Liver (tissue), 9 donors: ENCODE results near the gene ABHD2. TPM values are rescaled to one million over a fixed set of nuclear protein-coding genes. Genes with fewer than 3 reads are reported as not detected.
A peak's percentile ranks its signal among the peaks of the same experiment; 100 is the strongest.

Experiments used
- DNase-seq: peaks from one replicate; pipeline ENCODE4 v3.0.0-alpha.2; 2017; ENCODE audit warnings: low spot score
- H3K27ac ChIP-seq, 2 donors: one replicate each; pipeline ENCODE4 v1.7.0; 2013; ENCODE audit warnings: inconsistent platforms in 2 of 2, low read length in 2 of 2, control low read depth in 1 of 2, low read depth in 1 of 2, mild to moderate bottlenecking in 1 of 2
- H3K27me3 ChIP-seq, 4 donors: one replicate each; pipeline versions ENCODE4 v1.6.1 to v1.7.0; 2013; ENCODE audit warnings: low read length in 3 of 4, inconsistent platforms in 1 of 4, mild to moderate bottlenecking in 1 of 4, moderate library complexity in 1 of 4; ENCODE audit not compliant: control insufficient read depth in 4 of 4, insufficient read depth in 4 of 4
- H3K36me3 ChIP-seq, 4 donors: one replicate each; pipeline versions ENCODE4 v1.6.1 to v1.7.0; 2013; ENCODE audit warnings: low read length in 3 of 4, mild to moderate bottlenecking in 3 of 4, low read depth in 1 of 4, moderate library complexity in 1 of 4; ENCODE audit not compliant: control insufficient read depth in 4 of 4, insufficient read depth in 3 of 4
- H3K4me1 ChIP-seq, 4 donors: one replicate each; pipeline versions ENCODE4 v1.6.1 to v1.7.0; 2013; ENCODE audit warnings: low read length in 3 of 4, mild to moderate bottlenecking in 3 of 4, moderate library complexity in 1 of 4; ENCODE audit not compliant: control insufficient read depth in 4 of 4, insufficient read depth in 4 of 4
- H3K4me3 ChIP-seq, 3 donors: one replicate each; pipeline versions ENCODE4 v1.6.1 to v1.7.0; 2013; ENCODE audit warnings: low read length in 3 of 3, control low read depth in 1 of 3, low read depth in 1 of 3, mild to moderate bottlenecking in 1 of 3
- H3K9ac ChIP-seq, 2 donors: one replicate each; pipeline ENCODE4 v1.7.0; 2013; ENCODE audit warnings: low read length in 2 of 2, mild to moderate bottlenecking in 2 of 2, moderate library complexity in 2 of 2, control low read depth in 1 of 2, low read depth in 1 of 2
- H3K9me3 ChIP-seq, 4 donors: one replicate each; pipeline versions ENCODE4 v1.6.1 to v1.7.0; 2013; ENCODE audit warnings: low read length in 3 of 4; ENCODE audit not compliant: control insufficient read depth in 4 of 4
- CTCF ChIP-seq: fragments of 150-350 bp; IDR thresholded peaks from 2 replicates; pipeline ENCODE4 v1.5.1; 2017; ENCODE audit warnings: improper control_type of control experiment, low read depth, low read length; ENCODE audit not compliant: missing input control
- EGR1 ChIP-seq, 2 donors: IDR thresholded peaks; 2 replicates each; pipeline ENCODE4 v1.6.1; 2016 to 2018; ENCODE audit warnings: antibody characterized with exemption in 2 of 2, low read depth in 2 of 2
- FOXA1 ChIP-seq: IDR thresholded peaks from 2 replicates; pipeline ENCODE4 v1.6.1; 2016; ENCODE audit warnings: antibody characterized with exemption
- FOXA2 ChIP-seq: IDR thresholded peaks from 2 replicates; pipeline ENCODE4 v1.6.1; 2016; ENCODE audit warnings: antibody characterized with exemption
- HNF4A ChIP-seq, 2 donors: conservative IDR thresholded peaks; 2 replicates each; pipeline ENCODE4 v1.6.1; 2016; ENCODE audit warnings: antibody characterized with exemption in 2 of 2, mild to moderate bottlenecking in 2 of 2
- HNF4G ChIP-seq: IDR thresholded peaks from 2 replicates; pipeline ENCODE4 v1.6.1; 2016; ENCODE audit warnings: antibody characterized with exemption
- JUND ChIP-seq, 2 donors: IDR thresholded peaks; 2 replicates each; pipeline ENCODE4 v1.6.1; 2016; ENCODE audit warnings: antibody characterized with exemption in 2 of 2
- NR2F2 ChIP-seq: IDR thresholded peaks from 2 replicates; pipeline ENCODE4 v1.6.1; 2016; ENCODE audit warnings: antibody characterized with exemption
- RAD21 ChIP-seq, 2 donors: IDR thresholded peaks; 2 replicates each; pipeline ENCODE4 v1.6.1; 2016; ENCODE audit warnings: antibody characterized with exemption in 2 of 2, mild to moderate bottlenecking in 2 of 2
- SP1 ChIP-seq: IDR thresholded peaks from 2 replicates; pipeline ENCODE4 v1.6.1; 2018; ENCODE audit warnings: antibody characterized with exemption, mild to moderate bottlenecking
- YY1 ChIP-seq: IDR thresholded peaks from 2 replicates; pipeline ENCODE4 v1.6.1; 2016; ENCODE audit warnings: antibody characterized with exemption, mild to moderate bottlenecking
- WGBS: extraction: QIAGEN DNeasy Blood & Tissue Kit; methylation state at CpG from one replicate; pipeline ENCODE4 v1.1.7; 2013; 5-methylcytosine and 5-hydroxymethylcytosine counted together
- polyA plus RNA-seq, 2 donors: library from polyadenylated mRNA; stranded (reverse) in 1 of 2; unstranded in 1 of 2; fragments of 200-250 nt in 1 of 2; fragments of >200 nt in 1 of 2; fragmentation: Nextera tagmentation in 1 of 2; extraction: Ambion mirVana in 1 of 2; gene quantifications; one replicate each; pipeline versions ENCODE4 v1.2.1 to v1.2.3, GENCODE V29; 2013 to 2015
- total RNA-seq, 2 donors: library from RNA; depleted of rRNA; stranded (reverse); fragments of >200 nt; gene quantifications; one replicate each; pipeline ENCODE4 v1.2.3, GENCODE V29; 2014
- TF ChIP-seq, protein P1 (sequence below): IDR thresholded peaks from 2 replicates; pipeline ENCODE4 v1.6.1; 2016; ENCODE audit warnings: antibody characterized with exemption
- TF ChIP-seq, protein P2 (sequence below): IDR thresholded peaks from 2 replicates; pipeline ENCODE4 v1.6.1; 2016; ENCODE audit warnings: antibody characterized with exemption, mild to moderate bottlenecking
- donor health status: healthy.
- donor health status: healthy.
- donor health status: healthy.
- donor health status: healthy.
- donor health status: healthy.

Gene ABHD2
- total and polyA plus RNA-seq, 4 donors = 34.6 to 663 (median 65.1) TPM

GRCh38 chr15:89070197-89071124, 17.8 kb upstream of the ABHD2 start:
- no peak for DNase-seq
- Histone ChIP-seq H3K9ac (no peak overlapping the region), H3K4me3 (no peak overlapping the region), H3K27ac (no peak overlapping the region), H3K9me3 (no peaks in the 10 kb centered on the region), H3K27me3 (no peaks in the 10 kb centered on the region), H3K4me1 (no peaks in the 10 kb centered on the region), H3K36me3 (no peaks in the 10 kb centered on the region)
- TF ChIP-seq, protein P1, sequence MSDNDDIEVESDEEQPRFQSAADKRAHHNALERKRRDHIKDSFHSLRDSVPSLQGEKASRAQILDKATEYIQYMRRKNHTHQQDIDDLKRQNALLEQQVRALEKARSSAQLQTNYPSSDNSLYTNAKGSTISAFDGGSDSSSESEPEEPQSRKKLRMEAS = peak; percentile 15
- TF ChIP-seq SP1 (no peak), EGR1 (IDR thresholded peaks at IDR 0.05; ENCODE audit: low read depth in 2 of 2) (no peak)
- WGBS = 90% methylated on average over 7 of the region's 7 CpGs

GRCh38 chr15:89071471-89071870, 16.8 kb upstream of the ABHD2 start:
- Histone ChIP-seq H3K9ac (no peak overlapping the region), H3K4me3 (no peak overlapping the region), H3K9me3 (no peaks in the 10 kb centered on the region), H3K4me1 (no peaks in the 10 kb centered on the region), H3K36me3 (no peaks in the 10 kb centered on the region), H3K27ac (no peak overlapping the region), H3K27me3 (no peaks in the 10 kb centered on the region)
- TF ChIP-seq HNF4G (no peak), NR2F2 (no peak), FOXA1 (no peak), RAD21 (IDR thresholded peaks at IDR 0.05) (no peak), JUND (IDR thresholded peaks at IDR 0.05) (no peak), FOXA2 (no peak), SP1 (no peak), CTCF (no peak), YY1 (no peak), EGR1 (IDR thresholded peaks at IDR 0.05; ENCODE audit: low read depth in 2 of 2) (no peak), HNF4A (conservative IDR thresholded peaks at IDR 0.05) (no peak)
- TF ChIP-seq, protein P1 = no peak
- TF ChIP-seq, protein P2, sequence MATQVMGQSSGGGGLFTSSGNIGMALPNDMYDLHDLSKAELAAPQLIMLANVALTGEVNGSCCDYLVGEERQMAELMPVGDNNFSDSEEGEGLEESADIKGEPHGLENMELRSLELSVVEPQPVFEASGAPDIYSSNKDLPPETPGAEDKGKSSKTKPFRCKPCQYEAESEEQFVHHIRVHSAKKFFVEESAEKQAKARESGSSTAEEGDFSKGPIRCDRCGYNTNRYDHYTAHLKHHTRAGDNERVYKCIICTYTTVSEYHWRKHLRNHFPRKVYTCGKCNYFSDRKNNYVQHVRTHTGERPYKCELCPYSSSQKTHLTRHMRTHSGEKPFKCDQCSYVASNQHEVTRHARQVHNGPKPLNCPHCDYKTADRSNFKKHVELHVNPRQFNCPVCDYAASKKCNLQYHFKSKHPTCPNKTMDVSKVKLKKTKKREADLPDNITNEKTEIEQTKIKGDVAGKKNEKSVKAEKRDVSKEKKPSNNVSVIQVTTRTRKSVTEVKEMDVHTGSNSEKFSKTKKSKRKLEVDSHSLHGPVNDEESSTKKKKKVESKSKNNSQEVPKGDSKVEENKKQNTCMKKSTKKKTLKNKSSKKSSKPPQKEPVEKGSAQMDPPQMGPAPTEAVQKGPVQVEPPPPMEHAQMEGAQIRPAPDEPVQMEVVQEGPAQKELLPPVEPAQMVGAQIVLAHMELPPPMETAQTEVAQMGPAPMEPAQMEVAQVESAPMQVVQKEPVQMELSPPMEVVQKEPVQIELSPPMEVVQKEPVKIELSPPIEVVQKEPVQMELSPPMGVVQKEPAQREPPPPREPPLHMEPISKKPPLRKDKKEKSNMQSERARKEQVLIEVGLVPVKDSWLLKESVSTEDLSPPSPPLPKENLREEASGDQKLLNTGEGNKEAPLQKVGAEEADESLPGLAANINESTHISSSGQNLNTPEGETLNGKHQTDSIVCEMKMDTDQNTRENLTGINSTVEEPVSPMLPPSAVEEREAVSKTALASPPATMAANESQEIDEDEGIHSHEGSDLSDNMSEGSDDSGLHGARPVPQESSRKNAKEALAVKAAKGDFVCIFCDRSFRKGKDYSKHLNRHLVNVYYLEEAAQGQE = no peak
- DNase-seq = no peak
- 76% methylated on average over 4 of the region's 4 CpGs for WGBS
